HepG2 (cell line): ENCODE data around the gene ZDHHC11. TPM values are rescaled to one million over a fixed set of nuclear protein-coding genes. Genes with fewer than 3 reads are reported as not detected.

ENCODE experiments used
- ARNTL ChIP-seq: sonication (generic); formaldehyde crosslinking; IDR thresholded peaks from 2 replicates; pipeline ENCODE4 v1.4.0; 2020; ENCODE audit warnings: mild to moderate bottlenecking, missing genetic modification reagents
- CSRNP2 ChIP-seq: sonication (generic); formaldehyde crosslinking; conservative IDR thresholded peaks from 2 replicates; pipeline ENCODE4 v1.8.0; 2022; ENCODE audit warnings: low read depth, missing genetic modification reagents
- EP300 ChIP-seq, 3 experiments: sonication (generic) in 1 of 3; formaldehyde crosslinking in 1 of 3; IDR thresholded peaks; 2 replicates each; pipeline versions ENCODE4 v1.5.1 to v1.6.1; 2011 to 2020; ENCODE audit warnings: low read depth in 2 of 3, low read length in 2 of 3, borderline replicate concordance in 1 of 3, improper control_type of control experiment in 1 of 3, mild to moderate bottlenecking in 1 of 3, missing genetic modification reagents in 1 of 3, moderate library complexity in 1 of 3
- HNF4G ChIP-seq, 2 experiments: sonication (generic) in 1 of 2; formaldehyde crosslinking in 1 of 2; IDR thresholded peaks; 2 replicates each; pipeline versions ENCODE4 v1.4.0 to v1.6.1; 2011 to 2020; ENCODE audit warnings: borderline replicate concordance in 2 of 2, low read depth in 2 of 2, mild to moderate bottlenecking in 2 of 2, low read length in 1 of 2, missing genetic modification reagents in 1 of 2, moderate library complexity in 1 of 2
- HOXA3 ChIP-seq: sonication (generic); formaldehyde crosslinking; IDR thresholded peaks from 2 replicates; pipeline ENCODE4 v1.5.0; 2020; ENCODE audit warnings: missing genetic modification reagents
- MEIS2 ChIP-seq: sonication (generic); formaldehyde crosslinking; IDR thresholded peaks from 2 replicates; pipeline ENCODE4 v1.9.0; 2021; ENCODE audit warnings: mild to moderate bottlenecking, missing genetic modification reagents
- REXO4 ChIP-seq: sonication (generic); formaldehyde crosslinking; IDR thresholded peaks from 2 replicates; pipeline ENCODE4 v1.8.0; 2022; ENCODE audit warnings: missing genetic modification reagents, mild to moderate bottlenecking, borderline replicate concordance
- SAP130 ChIP-seq: IDR thresholded peaks from 2 replicates; pipeline ENCODE4 v1.6.1; 2016; ENCODE audit warnings: low read depth
- SMYD3 ChIP-seq: sonication (generic); formaldehyde crosslinking; IDR thresholded peaks from 2 replicates; pipeline ENCODE4 v1.8.1; 2023; ENCODE audit warnings: mild to moderate bottlenecking, missing genetic modification reagents
- SOX5 ChIP-seq: IDR thresholded peaks from 2 replicates; pipeline ENCODE4 v1.6.1; 2016; ENCODE audit warnings: borderline replicate concordance
- SRY ChIP-seq: sonication (generic); formaldehyde crosslinking; IDR thresholded peaks from 2 replicates; pipeline ENCODE4 v1.8.0; 2022; ENCODE audit warnings: mild to moderate bottlenecking, missing genetic modification reagents
- TARDBP ChIP-seq: sonication (generic); formaldehyde crosslinking; IDR thresholded peaks from 2 replicates; pipeline ENCODE4 v1.8.0; 2022; ENCODE audit warnings: mild to moderate bottlenecking, missing genetic modification reagents
- TGIF2 ChIP-seq: IDR thresholded peaks from 2 replicates; pipeline ENCODE4 v1.6.1; 2016; ENCODE audit warnings: control low read depth, missing compliant biosample characterization
- ZBTB7A ChIP-seq: sonication (generic); formaldehyde crosslinking; IDR thresholded peaks from 2 replicates; pipeline ENCODE4 v1.8.0; 2022; ENCODE audit warnings: mild to moderate bottlenecking, missing genetic modification reagents
- ZGPAT ChIP-seq: IDR thresholded peaks from 2 replicates; pipeline ENCODE4 v1.6.1; 2016; ENCODE audit warnings: mild to moderate bottlenecking
- ZIK1 ChIP-seq: sonication (generic); formaldehyde crosslinking; IDR thresholded peaks from 2 replicates; pipeline ENCODE4 v1.5.0; 2020; ENCODE audit warnings: mild to moderate bottlenecking, low read depth, missing genetic modification reagents, borderline replicate concordance
- ZNF18 ChIP-seq: sonication (generic); formaldehyde crosslinking; IDR thresholded peaks from 2 replicates; pipeline ENCODE4 v1.8.0; 2022; ENCODE audit warnings: mild to moderate bottlenecking, missing genetic modification reagents; ENCODE audit not compliant: insufficient replicate concordance
- ZNF512 ChIP-seq: sonication (generic); formaldehyde crosslinking; IDR thresholded peaks from 2 replicates; pipeline ENCODE4 v1.4.0; 2020; ENCODE audit warnings: mild to moderate bottlenecking, missing genetic modification reagents
- ZNF589 ChIP-seq: sonication (generic); formaldehyde crosslinking; conservative IDR thresholded peaks from 2 replicates; pipeline ENCODE4 v1.8.0; 2022; ENCODE audit warnings: mild to moderate bottlenecking, moderate library complexity, missing genetic modification reagents
- ZNF790 ChIP-seq: sonication (generic); formaldehyde crosslinking; IDR thresholded peaks from 2 replicates; pipeline ENCODE4 v1.8.0; 2022; ENCODE audit warnings: missing genetic modification reagents, mild to moderate bottlenecking, borderline replicate concordance
- polyA plus RNA-seq, 8 experiments: library from polyadenylated mRNA; depleted of rRNA in 3 of 8; stranded (reverse) in 7 of 8; unstranded in 1 of 8; fragments of >200 nt; fragmentation: Illumina TruSeq in 4 of 8; extraction: Trizol in 4 of 8; gene quantifications; 2 replicates each; pipeline versions ENCODE4 v1.2.1 to v1.2.3, GENCODE V29; 2011 to 2016; ENCODE audit warnings: low read depth in 4 of 8, missing spikeins in 1 of 8, mixed read lengths in 1 of 8; ENCODE audit not compliant: insufficient read depth in 1 of 8
- total RNA-seq, 5 experiments: library from RNA; depleted of rRNA; stranded (reverse); fragments of >200 nt; fragmentation: Illumina TruSeq; extraction: Trizol; gene quantifications; 2 replicates each; pipeline ENCODE4 v1.2.3, GENCODE V29; 2016; ENCODE audit warnings: low read depth in 1 of 5

The ZDHHC11 gene
- total and polyA plus RNA-seq, 2 of the 13 experiments (the other 11 are each of a cell fraction or from before 2014, with no cell fraction given) = 2.1 to 4.0 TPM

- TF ChIP-seq ZNF18 (CRISPR knock-in tag) (peak; percentile 54), MEIS2 (0 out of 2 replicates have a peak, but pooled peaks have one; percentile 68), EP300 (IDR thresholded peaks at IDR 0.05; ENCODE audit: low read depth in 2 of 2, low read length in 2 of 2) (peak in 1 of 2 experiments; percentile 28; a peak in 2 of 4 replicates), EP300 (CRISPR knock-in tag; IDR thresholded peaks at IDR 0.05; ENCODE audit: borderline replicate concordance) (no peak), ZBTB7A (CRISPR knock-in tag) (peak; percentile 20; the same call in 1 of the 2 replicates), ZIK1 (CRISPR knock-in tag) (0 out of 2 replicates have a peak, but pooled peaks have one; percentile 38), HOXA3 (CRISPR knock-in tag) (peak; percentile 88; the same call in 1 of the 2 replicates), SRY (peak; percentile 64), REXO4 (CRISPR knock-in tag) (0 out of 2 replicates have a peak, but pooled peaks have one; percentile 28), TARDBP (CRISPR knock-in tag) (peak; percentile 70; the same call in 1 of the 2 replicates), SOX5 (CRISPR knock-in tag) (0 out of 2 replicates have a peak, but pooled peaks have one; percentile 9), TGIF2 (CRISPR knock-in tag) (peak; percentile 80; the same call in 1 of the 2 replicates), CSRNP2 (CRISPR knock-in tag) (peak; percentile 75; the same call in 1 of the 2 replicates), SMYD3 (CRISPR knock-in tag) (peak; percentile 75; the same call in 1 of the 2 replicates), ARNTL (CRISPR knock-in tag) (no peak; the same call in 1 of the 2 replicates), ZNF589 (0 out of 2 replicates have a peak, but pooled peaks have one; percentile 61), ZNF790 (CRISPR knock-in tag) (peak; percentile 20; the same call in 1 of the 2 replicates), ZGPAT (CRISPR knock-in tag) (0 out of 2 replicates have a peak, but pooled peaks have one; percentile 28), HNF4G (IDR thresholded peaks at IDR 0.05; ENCODE audit: borderline replicate concordance, low read depth, low read length) (peak; percentile 75), HNF4G (CRISPR knock-in tag; IDR thresholded peaks at IDR 0.05; ENCODE audit: borderline replicate concordance, low read depth) (no peak; the same call in 1 of the 2 replicates), ZNF512 (CRISPR knock-in tag) (no peak), SAP130 (peak; percentile 100)
Observed at GRCh38 chr5:892394-893136, 41.8 kb upstream of the ZDHHC11 start, which contains the start of the genes BRD9 and TRIP13 (continued).
